22Rv1 (cell line): Measurements from ENCODE around the gene FBXW8.

Experiments used
- H3K27ac ChIP-seq: fragments of 450-650 bp; 2 replicates; pipeline ENCODE4 v1.5.1; 2017
- CTCF ChIP-seq: fragments of 450-650 bp; IDR thresholded peaks from 2 replicates; pipeline ENCODE4 v1.5.1; 2017; ENCODE audit warnings: mild to moderate bottlenecking
- ZFX ChIP-seq: fragments of 450-650 bp; IDR thresholded peaks from 2 replicates; pipeline ENCODE4 v1.6.1; 2017; ENCODE audit warnings: antibody characterized with exemption, borderline replicate concordance

FBXW8 gene

GRCh38 chr12:117002051-117002817 lies 91.5 kb downstream of the FBXW8 start:
- no peak overlapping the region for H3K27ac ChIP-seq
- no peak for TF ChIP-seq CTCF
- TF ChIP-seq ZFX: no peak

DNA sequence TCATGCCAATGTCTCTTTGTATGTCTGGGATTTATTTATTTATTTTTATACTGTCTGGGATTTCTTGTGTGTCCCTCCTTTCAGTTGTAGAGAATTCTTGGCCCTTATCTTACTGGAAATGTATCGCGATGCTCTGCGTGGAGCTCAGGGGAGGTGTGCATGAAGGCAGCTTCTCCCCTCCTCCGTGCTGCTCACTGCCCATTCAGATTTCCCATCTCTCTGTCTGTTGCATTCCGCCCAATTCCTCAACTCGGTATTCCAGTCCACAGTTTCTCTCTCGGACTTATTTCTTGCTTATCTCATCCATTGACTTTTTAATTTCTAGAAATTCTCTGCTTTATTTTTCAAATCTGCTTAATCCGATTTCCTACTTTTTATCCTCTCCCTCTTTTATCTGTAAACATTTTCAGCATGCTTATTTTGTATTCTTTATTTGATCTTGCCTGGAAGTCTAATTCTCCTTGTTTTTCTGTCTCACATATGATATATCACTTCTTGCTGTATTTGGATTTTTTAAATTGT lies 93.2 kb downstream of the FBXW8 start:
- H3K27ac ChIP-seq: no peak overlapping the region
- TF ChIP-seq CTCF (no peak), ZFX (no peak)

DNA sequence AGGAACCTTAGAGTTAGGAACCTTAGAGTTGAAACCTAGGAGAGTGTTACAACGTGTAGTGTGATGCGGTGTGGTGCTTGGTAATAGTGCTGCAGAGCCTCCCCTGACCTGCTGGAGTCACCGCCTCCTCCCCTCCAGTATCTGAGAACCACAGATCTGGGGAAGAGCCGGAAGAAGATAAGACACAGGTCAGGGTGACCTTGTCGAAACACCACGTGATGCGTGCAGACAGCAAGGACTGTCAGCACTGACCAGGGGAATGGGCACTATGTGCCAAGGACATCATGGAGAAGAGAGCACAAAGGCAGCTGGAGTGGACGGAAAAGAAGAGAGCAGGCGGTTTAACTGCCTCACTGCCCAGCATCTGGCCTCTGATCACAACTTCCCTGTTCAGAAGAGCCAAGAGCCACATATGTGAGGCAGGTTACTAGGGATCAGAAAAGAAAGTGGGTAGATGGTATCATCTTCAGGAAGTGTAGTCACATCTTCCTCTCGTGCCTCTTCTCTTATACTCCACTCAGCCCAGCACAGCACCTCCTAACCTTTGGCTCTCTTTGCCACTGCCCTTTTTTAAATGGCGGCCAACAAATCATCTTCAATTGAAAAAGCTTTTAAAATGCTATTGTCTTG lies 94.8 kb downstream of the FBXW8 start:
- no peak for TF ChIP-seq ZFX
- no peak for TF ChIP-seq CTCF
- no peak overlapping the region for H3K27ac ChIP-seq

DNA sequence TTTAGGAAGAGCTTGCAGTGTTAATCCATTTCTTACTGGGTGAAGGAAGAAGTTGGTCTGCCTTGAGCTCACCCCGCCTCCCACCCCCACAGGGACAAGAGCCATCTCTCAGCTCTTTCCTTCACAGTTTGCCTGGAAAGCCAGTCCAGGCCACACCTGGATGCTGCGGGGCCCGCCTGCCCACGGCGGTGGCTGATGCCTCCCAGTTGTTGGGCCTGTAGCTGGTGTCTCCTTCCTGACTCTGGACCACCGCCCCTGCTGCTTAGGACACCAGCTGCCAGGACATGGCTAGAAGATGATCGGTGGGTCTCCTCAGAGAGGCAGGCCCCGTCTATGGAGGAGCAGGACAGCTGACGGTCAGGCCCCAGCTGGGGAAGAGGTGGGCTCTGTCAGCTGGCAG lies 95.6 kb downstream of the FBXW8 start:
- H3K27ac ChIP-seq: no peak overlapping the region
- TF ChIP-seq CTCF (no peak), ZFX (no peak)

GRCh38 chr12:117007577-117007976 lies 96.8 kb downstream of the FBXW8 start:
- TF ChIP-seq CTCF: no peak
- TF ChIP-seq ZFX: no peak
- no peak overlapping the region for H3K27ac ChIP-seq

DNA sequence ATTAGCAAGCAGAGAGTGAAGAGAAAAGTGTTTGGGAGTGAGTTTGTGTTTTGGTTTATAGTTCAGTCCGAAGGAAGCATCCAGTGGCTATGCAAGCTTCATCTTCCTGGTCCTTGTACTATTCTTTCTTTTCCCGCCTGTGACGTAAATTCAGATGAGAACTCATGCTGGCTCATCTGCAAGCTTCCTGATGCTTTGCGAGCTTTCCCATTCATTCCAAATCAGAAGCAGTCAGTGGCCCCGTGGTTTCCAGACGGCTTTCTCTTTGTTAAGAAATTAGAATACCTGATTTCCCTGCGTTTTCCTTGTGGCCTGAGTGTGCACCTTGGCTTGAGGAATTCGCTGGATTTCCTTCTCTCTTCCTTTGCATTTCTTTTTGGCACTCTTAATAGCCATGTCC lies 99.0 kb downstream of the FBXW8 start:
- TF ChIP-seq ZFX (no peak), CTCF (no peak)
- H3K27ac ChIP-seq: no peak overlapping the region
